Neural cell (in vitro differentiated cells): ENCODE data around the gene TAB2.

Experiments used
- CTCF ChIP-seq: fragments of 450-650 bp; IDR thresholded peaks from 2 replicates; pipeline ENCODE4 v1.5.1; 2014; ENCODE audit warnings: antibody characterized with exemption, mild to moderate bottlenecking, moderate library complexity; ENCODE audit not compliant: poor library complexity, severe bottlenecking
- EP300 ChIP-seq: fragments of 450-650 bp; conservative IDR thresholded peaks from 2 replicates; pipeline ENCODE4 v1.6.1; 2014; ENCODE audit warnings: antibody characterized with exemption, mild to moderate bottlenecking, moderate library complexity; ENCODE audit not compliant: poor library complexity, severe bottlenecking
- EZH2 ChIP-seq: fragments of 200-600, 300-800 bp; shearing (Covaris generic), sonication (generic); IDR thresholded peaks from 2 replicates; pipeline ENCODE4 v1.6.1; 2014; ENCODE audit warnings: antibody characterized with exemption, low read length, borderline replicate concordance, mild to moderate bottlenecking; ENCODE audit not compliant: insufficient read depth, poor library complexity, severe bottlenecking
- MXI1 ChIP-seq: fragments of 450-650 bp; conservative IDR thresholded peaks from 2 replicates; pipeline ENCODE4 v1.6.1; 2014; ENCODE audit warnings: antibody characterized with exemption, mild to moderate bottlenecking; ENCODE audit not compliant: poor library complexity, severe bottlenecking
- POLR2AphosphoS5 ChIP-seq: IDR thresholded peaks from 2 replicates; pipeline ENCODE4 v1.6.1; 2012
- RAD21 ChIP-seq: fragments of 450-650 bp; conservative IDR thresholded peaks from 2 replicates; pipeline ENCODE4 v1.6.1; 2014; ENCODE audit warnings: antibody characterized with exemption, mild to moderate bottlenecking, moderate library complexity
- REST ChIP-seq: IDR thresholded peaks from 2 replicates; pipeline ENCODE4 v1.6.1; 2012; ENCODE audit warnings: borderline replicate concordance
- SMC3 ChIP-seq: fragments of 450-650 bp; conservative IDR thresholded peaks from 2 replicates; pipeline ENCODE4 v1.6.1; 2014; ENCODE audit warnings: antibody characterized with exemption, mild to moderate bottlenecking, moderate library complexity; ENCODE audit not compliant: poor library complexity

DNA sequence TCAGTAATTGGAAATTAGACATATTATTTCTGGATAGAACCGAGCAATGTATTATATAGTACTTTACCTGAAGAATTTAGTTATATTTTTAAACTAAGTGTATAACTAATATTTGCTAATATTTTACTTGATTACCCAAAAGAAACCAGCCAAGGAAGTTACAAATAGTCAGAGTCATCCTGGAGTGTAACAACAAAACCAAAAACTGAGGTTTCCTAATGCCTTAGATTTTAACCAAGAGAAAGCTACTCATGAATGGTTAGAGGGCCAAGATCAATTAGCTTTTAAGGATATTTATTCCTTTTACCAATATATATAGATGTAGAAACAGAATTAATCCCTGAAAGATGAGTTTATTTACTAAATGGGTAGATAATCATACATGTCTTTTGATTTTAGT lies 26.0 kb downstream of the TAB2 start:
- TF ChIP-seq POLR2AphosphoS5 (no peak), CTCF (no peak), SMC3 (no peak), EZH2 (no peak), REST (no peak), RAD21 (no peak), EP300 (no peak), MXI1 (no peak)
